C4-2B (cell line): Measurements from ENCODE around the gene PLA2R1.

Source experiments
- CTCF ChIP-seq: fragments of 450-650 bp; conservative IDR thresholded peaks from 2 replicates; pipeline ENCODE4 v1.5.1; 2017; ENCODE audit warnings: mild to moderate bottlenecking
- ZFX ChIP-seq: fragments of 450-650 bp; IDR thresholded peaks from 2 replicates; pipeline ENCODE4 v1.6.1; 2017

- TF ChIP-seq CTCF = no peak
- no peak for TF ChIP-seq ZFX
Measured at GRCh38 chr2:159971365-159972152, 90.9 kb downstream of the PLA2R1 start.
